Esophagus muscularis mucosa (tissue), 3 donors: ENCODE data around the gene STYXL1.

Experiments used
- POLR2AphosphoS5 ChIP-seq, 2 donors: sonication (generic); formaldehyde crosslinking; IDR thresholded peaks; one replicate each; pipeline ENCODE4 v1.6.1; 2017; ENCODE audit warnings: antibody characterized with exemption in 2 of 2
- TF ChIP-seq, protein P1 (sequence below), 3 experiments: fragments of 200-600 bp in 2 of 3; fragments of 450-650 bp in 1 of 3; sonication (generic) in 2 of 3; IDR thresholded peaks; one replicate each; pipeline ENCODE4 v1.5.1; 2017 to 2019; ENCODE audit warnings: antibody characterized with exemption in 3 of 3, mild to moderate bottlenecking in 2 of 3, moderate library complexity in 1 of 3

DNA sequence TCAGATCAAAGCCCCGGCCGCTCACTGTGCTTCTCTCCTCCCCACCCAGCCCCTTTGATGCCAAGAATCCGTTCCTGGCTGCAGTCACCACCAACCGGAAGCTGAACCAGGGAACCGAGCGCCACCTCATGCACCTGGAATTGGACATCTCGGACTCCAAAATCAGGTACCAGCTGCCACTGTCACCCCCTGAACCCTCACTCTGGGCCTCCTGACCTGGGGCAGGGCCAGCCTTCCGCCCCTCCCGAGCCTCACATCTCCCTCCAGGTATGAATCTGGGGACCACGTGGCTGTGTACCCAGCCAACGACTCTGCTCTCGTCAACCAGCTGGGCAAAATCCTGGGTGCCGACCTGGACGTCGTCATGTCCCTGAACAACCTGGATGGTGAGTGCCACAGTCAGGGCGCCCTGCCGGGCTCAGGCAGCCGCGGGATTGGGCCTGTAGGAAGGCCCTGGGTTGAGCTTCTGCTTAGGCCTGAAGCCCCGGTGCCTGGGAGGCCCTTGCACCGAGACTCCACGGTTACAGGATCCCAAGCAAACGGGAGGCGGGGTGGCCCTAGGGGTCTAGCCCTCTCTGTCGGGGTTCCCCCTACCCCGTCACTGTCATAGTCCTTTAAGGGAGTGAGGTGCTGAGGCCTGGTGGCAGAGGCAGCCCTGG lies 64.2 kb downstream of the STYXL1 start:
- TF ChIP-seq, protein P1, sequence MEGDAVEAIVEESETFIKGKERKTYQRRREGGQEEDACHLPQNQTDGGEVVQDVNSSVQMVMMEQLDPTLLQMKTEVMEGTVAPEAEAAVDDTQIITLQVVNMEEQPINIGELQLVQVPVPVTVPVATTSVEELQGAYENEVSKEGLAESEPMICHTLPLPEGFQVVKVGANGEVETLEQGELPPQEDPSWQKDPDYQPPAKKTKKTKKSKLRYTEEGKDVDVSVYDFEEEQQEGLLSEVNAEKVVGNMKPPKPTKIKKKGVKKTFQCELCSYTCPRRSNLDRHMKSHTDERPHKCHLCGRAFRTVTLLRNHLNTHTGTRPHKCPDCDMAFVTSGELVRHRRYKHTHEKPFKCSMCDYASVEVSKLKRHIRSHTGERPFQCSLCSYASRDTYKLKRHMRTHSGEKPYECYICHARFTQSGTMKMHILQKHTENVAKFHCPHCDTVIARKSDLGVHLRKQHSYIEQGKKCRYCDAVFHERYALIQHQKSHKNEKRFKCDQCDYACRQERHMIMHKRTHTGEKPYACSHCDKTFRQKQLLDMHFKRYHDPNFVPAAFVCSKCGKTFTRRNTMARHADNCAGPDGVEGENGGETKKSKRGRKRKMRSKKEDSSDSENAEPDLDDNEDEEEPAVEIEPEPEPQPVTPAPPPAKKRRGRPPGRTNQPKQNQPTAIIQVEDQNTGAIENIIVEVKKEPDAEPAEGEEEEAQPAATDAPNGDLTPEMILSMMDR (IDR thresholded peaks at IDR 0.05), result no peak
- TF ChIP-seq POLR2AphosphoS5 (IDR thresholded peaks at IDR 0.05), result no peak
